Endothelial cell of umbilical vein (primary cell): Measurements from ENCODE around the gene INTS7. TPM values are rescaled to one million over a fixed set of nuclear protein-coding genes. Genes with fewer than 3 reads are reported as not detected.

ENCODE experiments used
- BruUV-seq: library from RNA; stranded (reverse); fragments of 400-500 nt; replicated peaks from 2 replicates; lab custom pipeline; 2021; lab: Mats Ljungman, UMichigan
- CTCF ChIA-PET: fragments of 300-600, 350-600 bp; sonication (Branson Sonifier 250); formaldehyde crosslinking; loops from one replicate; lab custom pipeline; 2021; ENCODE audit warnings: antibody characterized with exemption, inconsistent platforms; lab: Charles Lee
- POLR2A ChIA-PET: fragments of 300-600, 350-600 bp; sonication (Branson Sonifier 250); formaldehyde crosslinking; loops from one replicate; lab custom pipeline; 2021; ENCODE audit warnings: antibody characterized with exemption, inconsistent platforms; lab: Charles Lee
- DNase-seq: peaks from one replicate; pipeline ENCODE4 v3.0.0-alpha.2; 2011; ENCODE audit warnings: low read depth, low spot score
- FAIRE-seq: peaks from 2 replicates; lab custom pipeline; 2011; peaks lifted over from hg19 to GRCh38; lab: Jason Lieb, UNC
- H2AFZ ChIP-seq: 2 replicates; pipeline ENCODE4 v1.6.0; 2012; ENCODE audit warnings: low read depth, low read length, control low read depth, inconsistent platforms
- H3K27ac ChIP-seq: 2 replicates; pipeline ENCODE4 v1.5.1; 2011; ENCODE audit warnings: low read depth, mild to moderate bottlenecking, control low read depth, low read length, moderate library complexity; ENCODE audit not compliant: insufficient read depth
- H3K27me3 ChIP-seq, 2 experiments: 2 replicates each; pipeline versions ENCODE4 v1.6.0 to v1.6.1; 2011; ENCODE audit warnings: low read length in 2 of 2, mixed read lengths in 1 of 2; ENCODE audit not compliant: control insufficient read depth in 2 of 2, insufficient read depth in 2 of 2
- H3K36me3 ChIP-seq, 2 experiments: 2 replicates in 1 of 2; 3 replicates in 1 of 2; pipeline ENCODE4 v1.5.1; 2011; ENCODE audit warnings: low read length in 2 of 2, mild to moderate bottlenecking in 1 of 2, moderate library complexity in 1 of 2; ENCODE audit not compliant: control insufficient read depth in 2 of 2, insufficient read depth in 2 of 2; ENCODE audit errors: extremely low read depth in 1 of 2
- H3K4me1 ChIP-seq: 3 replicates; pipeline ENCODE4 v1.5.1; 2011; ENCODE audit warnings: mild to moderate bottlenecking, low read length; ENCODE audit not compliant: control insufficient read depth, insufficient read depth; ENCODE audit errors: extremely low read depth
- H3K4me2 ChIP-seq: 2 replicates; pipeline ENCODE4 v1.6.1; 2011; ENCODE audit warnings: low read length, control low read depth, mixed read lengths; ENCODE audit not compliant: insufficient read depth
- H3K4me3 ChIP-seq, 3 experiments: fragments of 200-600 bp in 1 of 3; sonication (generic), shearing (Covaris generic) in 1 of 3; replicated peaks in 1 of 3; 2 replicates each; pipeline ENCODE4 v1.5.1; 2011 to 2016; ENCODE audit warnings: control low read depth in 3 of 3, low read length in 3 of 3, mild to moderate bottlenecking in 2 of 3, inconsistent platforms in 1 of 3, low read depth in 1 of 3, moderate library complexity in 1 of 3; ENCODE audit not compliant: insufficient read depth in 1 of 3
- H3K79me2 ChIP-seq: 2 replicates; pipeline ENCODE4 v1.6.0; 2012; ENCODE audit warnings: low read length, inconsistent platforms; ENCODE audit not compliant: control insufficient read depth, insufficient read depth
- H3K9ac ChIP-seq: replicated peaks from 2 replicates; pipeline ENCODE3; 2011; ENCODE audit warnings: low read length, control low read depth; ENCODE audit not compliant: insufficient read depth; ENCODE audit errors: extremely low read depth
- H3K9me1 ChIP-seq: replicated peaks from 3 replicates; pipeline ENCODE4 v1.6.0; 2011; ENCODE audit warnings: mild to moderate bottlenecking, low read length; ENCODE audit not compliant: control insufficient read depth, insufficient read depth; ENCODE audit errors: extremely low read depth
- H3K9me3 ChIP-seq: replicated peaks from 2 replicates; pipeline ENCODE4 v1.5.1; 2012; ENCODE audit warnings: low read length, inconsistent platforms; ENCODE audit not compliant: control insufficient read depth, insufficient read depth
- H4K20me1 ChIP-seq: replicated peaks from 2 replicates; pipeline ENCODE3; 2011; ENCODE audit warnings: mild to moderate bottlenecking, low read length; ENCODE audit not compliant: control insufficient read depth, insufficient read depth; ENCODE audit errors: extremely low read depth
- CTCF ChIP-seq, 2 donors: IDR thresholded peaks; 1 replicate in 1 of 2; 2 replicates in 1 of 2; pipeline ENCODE4 v1.5.1; 2011; ENCODE audit warnings: low read length in 2 of 2, mild to moderate bottlenecking in 2 of 2, moderate library complexity in 2 of 2, control low read depth in 1 of 2, inconsistent platforms in 1 of 2, low read depth in 1 of 2; ENCODE audit not compliant: insufficient read depth in 1 of 2; ENCODE audit errors: extremely low read depth in 1 of 2
- EZH2 ChIP-seq: IDR thresholded peaks from 2 replicates; pipeline ENCODE4 v1.6.1; 2012; ENCODE audit warnings: borderline replicate concordance, low read depth, mild to moderate bottlenecking, moderate library complexity, low read length, inconsistent platforms; ENCODE audit not compliant: severe bottlenecking
- FOS ChIP-seq: IDR thresholded peaks from 2 replicates; pipeline ENCODE4 v1.6.1; 2011; ENCODE audit warnings: mild to moderate bottlenecking, low read length, moderate library complexity, borderline replicate concordance; ENCODE audit not compliant: insufficient read depth
- GATA2 ChIP-seq: IDR thresholded peaks from 2 replicates; pipeline ENCODE4 v1.7.0; 2011; ENCODE audit warnings: low read depth, mild to moderate bottlenecking, moderate library complexity, mixed read lengths, low read length; ENCODE audit not compliant: insufficient read length, insufficient read depth
- JUN ChIP-seq: IDR thresholded peaks from 2 replicates; pipeline ENCODE4 v1.6.1; 2011; ENCODE audit warnings: borderline replicate concordance, low read depth; ENCODE audit not compliant: insufficient read length, insufficient read depth
- MYC ChIP-seq: IDR thresholded peaks from one replicate; pipeline ENCODE4 v1.6.1; 2011; ENCODE audit warnings: mild to moderate bottlenecking, low read depth, low read length
- POLR2A ChIP-seq: IDR thresholded peaks from 2 replicates; pipeline ENCODE4 v1.6.1; 2012; ENCODE audit warnings: low read depth, mild to moderate bottlenecking, control low read depth, low read length
- POLR2AphosphoS5 ChIP-seq: IDR thresholded peaks from 2 replicates; pipeline ENCODE4 v1.6.1; 2012; ENCODE audit warnings: low read depth, mild to moderate bottlenecking, control low read depth, low read length, moderate library complexity; ENCODE audit not compliant: insufficient read depth
- dilution Hi-C: fragments of 300-500 bp; cut with MboI; formaldehyde crosslinking; loops from one replicate; pipeline ENCODE4 v1.15.0; 2019; ENCODE audit warnings: low sequenced_read_pairs; ENCODE audit not compliant: extremely low pct_ligation_motif_present
- intact Hi-C: fragments of 100-400 bp; cut with micrococcal nuclease; formaldehyde crosslinking; loops from one replicate; pipeline ENCODE4 v1.10.0; 2022
- polyA plus RNA-seq, 4 experiments: library from polyadenylated mRNA; depleted of rRNA in 3 of 4; stranded (reverse) in 3 of 4; unstranded in 1 of 4; fragments of >200 nt; gene quantifications; 2 replicates each; pipeline versions ENCODE4 v1.2.1 to v1.2.3, GENCODE V29; 2011 to 2012; ENCODE audit warnings: missing spikeins in 1 of 4
- total RNA-seq: library from RNA; stranded (reverse); gene quantifications from 2 replicates; pipeline ENCODE4 v1.2.3, GENCODE V29; 2021
- TF ChIP-seq, protein P1 (sequence below): IDR thresholded peaks from 2 replicates; pipeline ENCODE4 v1.6.1; 2011; ENCODE audit not compliant: insufficient read depth, insufficient read length

Gene INTS7
- total and polyA plus RNA-seq, 2 donors (not counting 3 experiments of a cell fraction or from before 2014, with no cell fraction given): 9.1 to 18.1 TPM

- H4K20me1 ChIP-seq: no peaks in the 10 kb centered on the region
- H3K4me1 ChIP-seq: peaks cover 25% of the 10 kb centered on the region
- no peak overlapping the region for H3K4me3 ChIP-seq
- dilution Hi-C loops (no loop called here), intact Hi-C loops (no loop called here)
- no peaks in the 10 kb centered on the region for H3K9me3 ChIP-seq
- H3K79me2 ChIP-seq: peaks cover 65% of the 10 kb centered on the region
- no peaks in the 10 kb centered on the region for H3K27me3 ChIP-seq
- CTCF ChIA-PET: interaction anchor here (0.8 to 1.8 kb wide), 7 partner anchors 8 to 359 kb away, joined by 3 to 9 read pairs (median 4); no protein-coding TSS in a partner anchor
- DNase-seq (no peak), FAIRE-seq (no peak)
- no peaks in the 10 kb centered on the region for H3K9me1 ChIP-seq
- H3K9ac ChIP-seq: no peak overlapping the region
- H2AFZ ChIP-seq: no peak overlapping the region
- no peak overlapping the region for H3K4me2 ChIP-seq
- no peak overlapping the region for H3K27ac ChIP-seq
- no peaks in the 10 kb centered on the region for H3K36me3 ChIP-seq
- BruUV-seq: no TSS peak
- POLR2A ChIA-PET: no interaction called here
- TF ChIP-seq GATA2 (no peak), EZH2 (no peak), POLR2A (no peak), POLR2AphosphoS5 (no peak), MYC (no peak), CTCF (IDR thresholded peaks at IDR 0.05; ENCODE audit: extremely low read depth in 1 of 2, insufficient read depth in 1 of 2, low read depth in 1 of 2, low read length in 2 of 2) (no peak), FOS (no peak), JUN (no peak)
- TF ChIP-seq, protein P1, sequence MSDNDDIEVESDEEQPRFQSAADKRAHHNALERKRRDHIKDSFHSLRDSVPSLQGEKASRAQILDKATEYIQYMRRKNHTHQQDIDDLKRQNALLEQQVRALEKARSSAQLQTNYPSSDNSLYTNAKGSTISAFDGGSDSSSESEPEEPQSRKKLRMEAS: no peak
These were observed 4.3 kb upstream of the INTS7 start for GRCh38 chr1:212039622-212040021.
